H9 (cell line): ENCODE data around the gene ROBO1. TPM values are rescaled to one million over a fixed set of nuclear protein-coding genes. Genes with fewer than 3 reads are reported as not detected.

Experiments used
- DNase-seq: peaks from one replicate; pipeline ENCODE4 v3.0.0-alpha.2; 2017
- H2AFZ ChIP-seq: one replicate; pipeline ENCODE4 v1.6.1; 2013; ENCODE audit warnings: mild to moderate bottlenecking, low read length, control low read depth, moderate library complexity
- H2AK5ac ChIP-seq: 2 replicates; pipeline ENCODE4 v1.6.1; 2013; ENCODE audit warnings: low read length, control low read depth, mixed read lengths; ENCODE audit not compliant: insufficient read length
- H2BK120ac ChIP-seq: one replicate; pipeline ENCODE4 v1.6.1; 2013; ENCODE audit warnings: low read depth, mild to moderate bottlenecking, low read length, control low read depth, inconsistent platforms; ENCODE audit not compliant: poor library complexity, severe bottlenecking
- H2BK12ac ChIP-seq: 2 replicates; pipeline ENCODE4 v1.6.1; 2013; ENCODE audit warnings: low read length, control low read depth, mixed read lengths, low read depth; ENCODE audit not compliant: insufficient read length
- H2BK15ac ChIP-seq: 2 replicates; pipeline ENCODE4 v1.6.1; 2013; ENCODE audit warnings: low read depth, low read length, control low read depth
- H2BK20ac ChIP-seq: one replicate; pipeline ENCODE4 v1.6.1; 2013; ENCODE audit warnings: low read depth, mild to moderate bottlenecking, low read length, control low read depth, inconsistent platforms; ENCODE audit not compliant: poor library complexity, severe bottlenecking
- H2BK5ac ChIP-seq: 2 replicates; pipeline ENCODE4 v1.6.1; 2013; ENCODE audit warnings: low read length, control low read depth, mixed read lengths; ENCODE audit not compliant: insufficient read length
- H3K14ac ChIP-seq: 2 replicates; pipeline ENCODE4 v1.6.1; 2013; ENCODE audit warnings: low read length, control low read depth; ENCODE audit not compliant: insufficient read depth
- H3K18ac ChIP-seq: 2 replicates; pipeline ENCODE4 v1.6.1; 2013; ENCODE audit warnings: low read depth, mild to moderate bottlenecking, mixed read lengths, low read length, control low read depth; ENCODE audit not compliant: insufficient read length
- H3K23ac ChIP-seq: 2 replicates; pipeline ENCODE4 v1.6.1; 2013; ENCODE audit warnings: low read length, control low read depth, mixed read lengths, low read depth; ENCODE audit not compliant: insufficient read length
- H3K23me2 ChIP-seq: 2 replicates; pipeline ENCODE4 v1.6.1; 2013; ENCODE audit warnings: low read depth, mild to moderate bottlenecking, mixed read lengths, low read length, control low read depth; ENCODE audit not compliant: insufficient read length, poor library complexity, severe bottlenecking
- H3K27ac ChIP-seq: 2 replicates; pipeline ENCODE4 v1.5.1; 2013; ENCODE audit warnings: low read length, control low read depth, mixed read lengths, low read depth; ENCODE audit not compliant: insufficient read length
- H3K27me3 ChIP-seq: 2 replicates; pipeline ENCODE4 v1.6.1; 2013; ENCODE audit warnings: low read length, control low read depth, inconsistent platforms; ENCODE audit not compliant: insufficient read depth
- H3K4ac ChIP-seq: 2 replicates; pipeline ENCODE4 v1.6.1; 2013; ENCODE audit warnings: low read depth, mild to moderate bottlenecking, control low read depth, inconsistent platforms, low read length, moderate library complexity
- H3K4me1 ChIP-seq: 2 replicates; pipeline ENCODE4 v1.6.1; 2013; ENCODE audit warnings: low read length, control low read depth, inconsistent platforms; ENCODE audit not compliant: insufficient read depth
- H3K4me2 ChIP-seq: 2 replicates; pipeline ENCODE4 v1.6.1; 2013; ENCODE audit warnings: low read length, control low read depth, mixed read lengths; ENCODE audit not compliant: insufficient read length, insufficient read depth
- H3K56ac ChIP-seq: 2 replicates; pipeline ENCODE4 v1.6.1; 2013; ENCODE audit warnings: low read depth, mild to moderate bottlenecking, mixed read lengths, low read length, control low read depth; ENCODE audit not compliant: insufficient read length
- H3K79me1 ChIP-seq: 2 replicates; pipeline ENCODE4 v1.6.1; 2013; ENCODE audit warnings: low read depth, mild to moderate bottlenecking, moderate library complexity, low read length, control low read depth, inconsistent platforms; ENCODE audit not compliant: insufficient read depth, poor library complexity, severe bottlenecking
- H3K79me2 ChIP-seq: 2 replicates; pipeline ENCODE4 v1.6.1; 2013; ENCODE audit warnings: low read length, control low read depth, inconsistent platforms; ENCODE audit not compliant: insufficient read depth
- H3K9ac ChIP-seq: 2 replicates; pipeline ENCODE4 v1.6.1; 2013; ENCODE audit warnings: low read length, control low read depth, mixed read lengths; ENCODE audit not compliant: insufficient read length; ENCODE audit errors: extremely low read depth
- H3K9me3 ChIP-seq: one replicate; pipeline ENCODE4 v1.6.1; 2013; ENCODE audit warnings: low read depth, low read length, inconsistent platforms; ENCODE audit not compliant: control insufficient read depth
- H3T11ph ChIP-seq: one replicate; pipeline ENCODE4 v1.6.1; 2013; ENCODE audit warnings: mild to moderate bottlenecking, low read length, control low read depth, inconsistent platforms
- H4K20me1 ChIP-seq: one replicate; pipeline ENCODE4 v1.6.1; 2013; ENCODE audit not compliant: control insufficient read depth, insufficient read length, insufficient read depth
- H4K5ac ChIP-seq: 2 replicates; pipeline ENCODE4 v1.6.1; 2013; ENCODE audit warnings: low read depth, mild to moderate bottlenecking, mixed read lengths, low read length, control low read depth; ENCODE audit not compliant: insufficient read length
- H4K8ac ChIP-seq: replicated peaks from 2 replicates; pipeline ENCODE4 v1.6.1; 2013; ENCODE audit warnings: low read length, control low read depth, mixed read lengths, low read depth; ENCODE audit not compliant: insufficient read length
- H4K91ac ChIP-seq: 2 replicates; pipeline ENCODE4 v1.6.1; 2013; ENCODE audit warnings: low read depth, mild to moderate bottlenecking, moderate library complexity, mixed read lengths, low read length, control low read depth; ENCODE audit not compliant: insufficient read length
- H3K27ac Mint-ChIP-seq, 3 experiments: 2 replicates in 2 of 3; 3 replicates in 1 of 3; pipeline ENCODE4 v1.8.0; 2020 to 2021; ENCODE audit warnings: mixed read lengths in 3 of 3, mild to moderate bottlenecking in 1 of 3, moderate library complexity in 1 of 3
- H3K27me3 Mint-ChIP-seq: 2 replicates; pipeline ENCODE4 v1.8.0; 2021; ENCODE audit warnings: low read depth, mild to moderate bottlenecking, moderate library complexity, mixed read lengths
- H3K36me3 Mint-ChIP-seq, 3 experiments: 2 replicates in 2 of 3; 3 replicates in 1 of 3; pipeline ENCODE4 v1.8.0; 2020 to 2021; ENCODE audit warnings: low read depth in 3 of 3, mixed read lengths in 3 of 3; ENCODE audit not compliant: insufficient read depth in 1 of 3
- H3K4me1 Mint-ChIP-seq, 2 experiments: 2 replicates each; pipeline ENCODE4 v1.8.0; 2020; ENCODE audit warnings: mixed read lengths in 2 of 2
- H3K4me3 Mint-ChIP-seq, 2 experiments: 2 replicates in 1 of 2; 3 replicates in 1 of 2; pipeline ENCODE4 v1.8.0; 2020 to 2021; ENCODE audit warnings: mild to moderate bottlenecking in 2 of 2, mixed read lengths in 2 of 2, moderate library complexity in 1 of 2
- H3K9me3 Mint-ChIP-seq, 2 experiments: 2 replicates in 1 of 2; 3 replicates in 1 of 2; pipeline ENCODE4 v1.8.0; 2020; ENCODE audit warnings: mild to moderate bottlenecking in 2 of 2, mixed read lengths in 2 of 2, moderate library complexity in 1 of 2
- WGBS: extraction: QIAGEN DNeasy Blood & Tissue Kit; methylation state at CpG from one replicate; pipeline ENCODE4 v1.1.7; 2013; ENCODE audit warnings: missing lambda C conversion rate, low lambda C conversion rate, mixed read lengths; ENCODE audit not compliant: insufficient read length; ENCODE audit errors: extremely low coverage; 5-methylcytosine and 5-hydroxymethylcytosine counted together
- total RNA-seq: library from RNA; stranded (reverse); gene quantifications from 2 replicates; pipeline ENCODE4 v1.2.1, GENCODE V29; 2021
- TF ChIP-seq, protein P1 (sequence below): fragments of 200-600 bp; sonication (generic); conservative IDR thresholded peaks from 3 replicates; pipeline ENCODE4 v1.8.0; 2021; ENCODE audit warnings: antibody characterized with exemption, mild to moderate bottlenecking

ROBO1 gene
- total RNA-seq, 1 experiment from 2014 or later: 62.7 TPM

DNA sequence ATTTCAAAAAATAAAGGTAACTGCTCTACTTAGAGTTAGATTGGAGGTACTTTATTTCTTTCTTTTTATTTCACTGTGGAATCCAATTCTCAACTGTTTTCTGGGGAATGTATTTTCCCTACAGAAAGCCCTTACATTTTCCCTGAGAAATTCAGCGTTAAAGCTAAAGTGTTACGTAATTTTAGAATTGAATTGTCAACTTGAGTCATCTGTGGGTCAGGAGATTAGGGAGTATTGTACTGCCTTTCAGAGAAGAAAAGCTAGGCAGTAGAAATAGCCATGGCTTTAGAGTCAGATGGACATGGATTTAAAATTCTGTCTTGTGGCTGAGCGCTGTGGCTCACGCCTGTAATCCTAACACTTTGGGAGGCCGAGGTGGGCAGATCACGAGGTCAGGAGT is 728.6 kb downstream of the ROBO1 start:
- no peak overlapping the region for H2BK5ac ChIP-seq
- Mint-ChIP-seq H3K9me3 (no peaks in the 10 kb centered on the region), H3K4me1 (no peaks in the 10 kb centered on the region), H3K36me3 (no peaks in the 10 kb centered on the region), H3K4me3 (no peak overlapping the region), H3K27ac (no peak overlapping the region), H3K27me3 (no peaks in the 10 kb centered on the region)
- no peak overlapping the region for H3K9ac ChIP-seq
- no peak overlapping the region for H3K4me2 ChIP-seq
- no peak overlapping the region for H3K27ac ChIP-seq
- no peak overlapping the region for H3K23ac ChIP-seq
- WGBS: no CpG with 5 or more reads among the region's 6 CpGs
- no peaks in the 10 kb centered on the region for H3K4me1 ChIP-seq
- no peaks in the 10 kb centered on the region for H3K27me3 ChIP-seq
- H2AFZ ChIP-seq: no peak overlapping the region
- TF ChIP-seq, protein P1, sequence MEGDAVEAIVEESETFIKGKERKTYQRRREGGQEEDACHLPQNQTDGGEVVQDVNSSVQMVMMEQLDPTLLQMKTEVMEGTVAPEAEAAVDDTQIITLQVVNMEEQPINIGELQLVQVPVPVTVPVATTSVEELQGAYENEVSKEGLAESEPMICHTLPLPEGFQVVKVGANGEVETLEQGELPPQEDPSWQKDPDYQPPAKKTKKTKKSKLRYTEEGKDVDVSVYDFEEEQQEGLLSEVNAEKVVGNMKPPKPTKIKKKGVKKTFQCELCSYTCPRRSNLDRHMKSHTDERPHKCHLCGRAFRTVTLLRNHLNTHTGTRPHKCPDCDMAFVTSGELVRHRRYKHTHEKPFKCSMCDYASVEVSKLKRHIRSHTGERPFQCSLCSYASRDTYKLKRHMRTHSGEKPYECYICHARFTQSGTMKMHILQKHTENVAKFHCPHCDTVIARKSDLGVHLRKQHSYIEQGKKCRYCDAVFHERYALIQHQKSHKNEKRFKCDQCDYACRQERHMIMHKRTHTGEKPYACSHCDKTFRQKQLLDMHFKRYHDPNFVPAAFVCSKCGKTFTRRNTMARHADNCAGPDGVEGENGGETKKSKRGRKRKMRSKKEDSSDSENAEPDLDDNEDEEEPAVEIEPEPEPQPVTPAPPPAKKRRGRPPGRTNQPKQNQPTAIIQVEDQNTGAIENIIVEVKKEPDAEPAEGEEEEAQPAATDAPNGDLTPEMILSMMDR: no peak
- no peaks in the 10 kb centered on the region for H3K79me1 ChIP-seq
- no peak overlapping the region for H3K14ac ChIP-seq
- no peaks in the 10 kb centered on the region for H3K9me3 ChIP-seq
- H3K4ac ChIP-seq: no peak overlapping the region
- H2BK12ac ChIP-seq: no peak overlapping the region
- no peaks in the 10 kb centered on the region for H4K20me1 ChIP-seq
- DNase-seq: no peak
- H3T11ph ChIP-seq: no peak overlapping the region
- no peak overlapping the region for H2BK15ac ChIP-seq
- no peak overlapping the region for H4K91ac ChIP-seq
- no peak overlapping the region for H4K8ac ChIP-seq
- no peak overlapping the region for H2BK20ac ChIP-seq
- H3K18ac ChIP-seq: no peak overlapping the region
- no peaks in the 10 kb centered on the region for H3K79me2 ChIP-seq
- no peaks in the 10 kb centered on the region for H3K23me2 ChIP-seq
- H2BK120ac ChIP-seq: no peak overlapping the region
- no peak overlapping the region for H4K5ac ChIP-seq
- no peak overlapping the region for H2AK5ac ChIP-seq
- no peak overlapping the region for H3K56ac ChIP-seq
